ENCODE results near the gene ABCE1. TPM values are rescaled to one million over a fixed set of nuclear protein-coding genes. Genes with fewer than 3 reads are reported as not detected.

ABCE1 gene
- total and polyA plus RNA-seq, 10 of the 15 experiments (the other 5 are each of a cell fraction or from before 2014, with no cell fraction given) = 75.9 to 172 (median 134) TPM

GRCh38 chr4:145075742-145076468, 22.2 kb upstream of the ABCE1 start:
- no peak overlapping the region for H3K4me2 ChIP-seq (ENCODE audit: control insufficient read depth, insufficient read depth)
- no peak overlapping the region for H3K4me3 ChIP-seq
- POLR2A ChIA-PET = no interaction called here
- no TSS peak for BruUV-seq (replicated peaks)
- no peaks in the 10 kb centered on the region for H3K27me3 ChIP-seq (replicated peaks in 1 of 2; ENCODE audit: control insufficient read depth in 2 of 2, insufficient read depth in 2 of 2, low read length in 1 of 2)
- no peak for FAIRE-seq
- DNase-seq (ENCODE audit: low read depth, low spot score) = no peak
- ATAC-seq = peak; percentile 84
- H4K20me1 ChIP-seq (ENCODE audit: control insufficient read depth, insufficient read depth) = no peaks in the 10 kb centered on the region; the same call in 1 of the 2 replicates
- CTCF ChIA-PET = interaction anchor here (0.7 to 1.7 kb wide), 7 partner anchors 8 to 541 kb away, joined by 3 to 5 read pairs (median 4); no protein-coding TSS in a partner anchor
- H3K4me1 ChIP-seq (ENCODE audit: control insufficient read depth, insufficient read depth, low read length) = no peaks in the 10 kb centered on the region; the same call in 1 of the 2 replicates
- no peak overlapping the region for H3K9ac ChIP-seq (ENCODE audit: control insufficient read depth, insufficient read depth, low read length)
- intact Hi-C loops (cut with micrococcal nuclease; ENCODE audit: unreplicated experiment) (no loop called here), in situ Hi-C loops (cut with MboI) (no loop called here)
- H3K36me3 ChIP-seq (ENCODE audit: control insufficient read depth in 2 of 2, insufficient read depth in 2 of 2, low read length in 1 of 2) = peaks cover 6% of the 10 kb centered on the region in 2 experiments
- H2AFZ ChIP-seq (ENCODE audit: control insufficient read depth, low read depth, low read length) = no peak overlapping the region
- SMC1A ChIA-PET (ENCODE audit: uncharacterized antibody, unreplicated experiment) = interaction anchor here (0.8 to 2.5 kb wide), 6 partner anchors 9 to 126 kb away, joined by 3 to 11 read pairs (median 3); partner anchors contain the start of genes ABCE1 and ANAPC10
- RAD21 ChIA-PET (ENCODE audit: unreplicated experiment) = no interaction called here
- H3K79me2 ChIP-seq (ENCODE audit: control insufficient read depth, insufficient read depth, low read length) = no peaks in the 10 kb centered on the region; the same call in none of the 2 replicates
- no peaks in the 10 kb centered on the region; the same call in 1 of the 3 replicates for H3K9me3 ChIP-seq (replicated peaks; ENCODE audit: control insufficient read depth, insufficient read depth, low read length)
- no peak overlapping the region for H3K27ac ChIP-seq (ENCODE audit: control insufficient read depth, insufficient read depth)
- WGBS (ENCODE audit: insufficient coverage, insufficient replicate concordance, low lambda C conversion rate, missing lambda C conversion rate) = 83% methylated on average over 1 of the region's 1 CpG
- TF ChIP-seq PBX3 (IDR thresholded peaks at IDR 0.05; ENCODE audit: insufficient replicate concordance, low read depth, low read length) (no peak), SP1 (IDR thresholded peaks at IDR 0.05; ENCODE audit: low read depth, low read length) (no peak), HDGF (IDR thresholded peaks at IDR 0.05) (no peak), MLLT1 (IDR thresholded peaks at IDR 0.05) (no peak), ZZZ3 (IDR thresholded peaks at IDR 0.05; ENCODE audit: control insufficient read depth, insufficient read length, low read depth) (no peak), SIX5 (IDR thresholded peaks at IDR 0.05; ENCODE audit: low read depth, low read length, severe bottlenecking) (no peak), E2F8 (IDR thresholded peaks at IDR 0.05; ENCODE audit: low read depth, partially characterized antibody) (no peak), FOS (IDR thresholded peaks at IDR 0.05; ENCODE audit: borderline replicate concordance, extremely low read depth, insufficient read length) (no peak), MYC (IDR thresholded peaks at IDR 0.05; ENCODE audit: insufficient read depth, insufficient read length, insufficient replicate concordance, low read length, severe bottlenecking) (no peak), TCF12 (IDR thresholded peaks at IDR 0.05; ENCODE audit: low read depth, low read length) (no peak), NFXL1 (IDR thresholded peaks at IDR 0.05; ENCODE audit: borderline replicate concordance) (no peak), E4F1 (IDR thresholded peaks at IDR 0.05; ENCODE audit: borderline replicate concordance, partially characterized antibody) (no peak), SMARCA5 (IDR thresholded peaks at IDR 0.05) (no peak), CBFB (IDR thresholded peaks at IDR 0.05; ENCODE audit: low read depth) (no peak)

Data from GM12878 (cell line).